ENCODE data around the gene FAS.
"Not testable (repeated sequence)": the region's sequence is repeated elsewhere in the genome, so short reads cannot be mapped to it uniquely, and the experiment has no call there.

The FAS gene

GRCh38 chr10:88992921-88993524 is 2.4 kb downstream of the FAS start:
- DNase-seq (ENCODE audit: low read depth), result no peak

GRCh38 chr10:88994019-88994418 is 3.4 kb downstream of the FAS start:
- DNase-seq (ENCODE audit: low read depth), result no peak

- DNase-seq (ENCODE audit: low read depth), result no peak
These were observed 4.7 kb downstream of the FAS start for GRCh38 chr10:88995156-88995876.

GRCh38 chr10:88996927-88997326 is 6.3 kb downstream of the FAS start:
- no peak for DNase-seq (ENCODE audit: low read depth)

- no peak for DNase-seq (ENCODE audit: low read depth)
These were observed 9.0 kb downstream of the FAS start for GRCh38 chr10:88999625-89000024.

GRCh38 chr10:89001024-89001728 is 10.6 kb downstream of the FAS start:
- DNase-seq (ENCODE audit: low read depth), result no peak

- DNase-seq (ENCODE audit: low read depth), result no peak
These were observed 11.1 kb downstream of the FAS start for GRCh38 chr10:89001729-89002072.

- no peak for DNase-seq (ENCODE audit: low read depth)
These were observed 11.8 kb downstream of the FAS start for GRCh38 chr10:89002226-89002978.

GRCh38 chr10:89003344-89003743 is 12.7 kb downstream of the FAS start:
- no peak for DNase-seq (ENCODE audit: low read depth)

- no peak for DNase-seq (ENCODE audit: low read depth)
These were observed 16.7 kb downstream of the FAS start for GRCh38 chr10:89007129-89007893.

- not testable (repeated sequence) for DNase-seq (ENCODE audit: low read depth)
These were observed 28.2 kb downstream of the FAS start for GRCh38 chr10:89018700-89019346.

- DNase-seq (ENCODE audit: low read depth), result no peak
These were observed 29.1 kb downstream of the FAS start for GRCh38 chr10:89019569-89020327.

- not testable (repeated sequence) for DNase-seq (ENCODE audit: low read depth)
These were observed 30.9 kb downstream of the FAS start for GRCh38 chr10:89021526-89021925.

GRCh38 chr10:89022734-89023133 is 32.1 kb downstream of the FAS start:
- no peak for DNase-seq (ENCODE audit: low read depth)

- DNase-seq (ENCODE audit: low read depth), result no peak
These were observed 34.9 kb downstream of the FAS start for GRCh38 chr10:89025453-89025852.

GRCh38 chr10:89029181-89029580 is 38.6 kb downstream of the FAS start:
- DNase-seq (ENCODE audit: low read depth), result no peak

- DNase-seq (ENCODE audit: low read depth), result peak; percentile 54
These were observed 39.3 kb downstream of the FAS start for GRCh38 chr10:89029785-89030437.

- DNase-seq (ENCODE audit: low read depth), result no peak
These were observed 40.2 kb downstream of the FAS start for GRCh38 chr10:89030791-89031190.

- DNase-seq (ENCODE audit: low read depth), result peak; percentile 56
These were observed 41.7 kb downstream of the FAS start for GRCh38 chr10:89032141-89032891.

All from stimulated activated CD8-positive, alpha-beta memory T cell treated with anti-CD3 and anti-CD28 coated beads, Interleukin-4, amount 100 ng/mL, for 24 hours (primary cell).